C4-2B (cell line): ENCODE results near the gene TPRA1.

Source experiments
- CTCF ChIP-seq: fragments of 450-650 bp; conservative IDR thresholded peaks from 2 replicates; pipeline ENCODE4 v1.5.1; 2017; ENCODE audit warnings: mild to moderate bottlenecking
- ZFX ChIP-seq: fragments of 450-650 bp; IDR thresholded peaks from 2 replicates; pipeline ENCODE4 v1.6.1; 2017

GRCh38 chr3:127535106-127535785 lies 55.3 kb downstream of the TPRA1 start:
- TF ChIP-seq CTCF (no peak), ZFX (no peak)
